Activated T-helper 1 cell treated with Interleukin-2 at 50 U/mL for 16 hours (primary cell): ENCODE measurements around the gene ROBO4.

Experiments
- DNase-seq: peaks from one replicate; pipeline ENCODE4 v3.0.0-alpha.2; 2020; ENCODE audit warnings: low read depth

The ROBO4 gene

GRCh38 chr11:124918950-124919349 is 21.3 kb upstream of the ROBO4 start, which contains the start of gene HEPN1:
TSS of gene HEPN1 (plus strand) at chr11:124919250.
- no peak for DNase-seq

GRCh38 chr11:124917115-124917637 is 19.5 kb upstream of the ROBO4 start:
- no peak for DNase-seq

- DNase-seq: no peak
These were observed 18.7 kb upstream of the ROBO4 start for GRCh38 chr11:124916370-124916710.

GRCh38 chr11:124915541-124916369 is 18.1 kb upstream of the ROBO4 start:
- no peak for DNase-seq

- DNase-seq: no peak
These were observed 5.0 kb upstream of the ROBO4 start for GRCh38 chr11:124902616-124903015.

- no peak for DNase-seq
These were observed 2.8 kb upstream of the ROBO4 start for GRCh38 chr11:124900464-124900863.

- no peak for DNase-seq
These were observed 1.9 kb upstream of the ROBO4 start for GRCh38 chr11:124899383-124900145.

GRCh38 chr11:124898711-124899110 is 1.0 kb upstream of the ROBO4 start:
- no peak for DNase-seq

- DNase-seq: no peak
These were observed 607 bp upstream of the ROBO4 start for GRCh38 chr11:124898263-124898680.

GRCh38 chr11:124896821-124897391 is 759 bp downstream of the ROBO4 start:
- DNase-seq: no peak

GRCh38 chr11:124896071-124896750 is 1.5 kb downstream of the ROBO4 start:
- DNase-seq: no peak

GRCh38 chr11:124895471-124895971 is 2.1 kb downstream of the ROBO4 start:
- no peak for DNase-seq

GRCh38 chr11:124894606-124895430 is 2.8 kb downstream of the ROBO4 start:
- DNase-seq: no peak

- no peak for DNase-seq
These were observed 3.8 kb downstream of the ROBO4 start for GRCh38 chr11:124893781-124894401.

GRCh38 chr11:124892750-124893454 is 4.8 kb downstream of the ROBO4 start:
- DNase-seq: no peak

- no peak for DNase-seq
These were observed 5.5 kb downstream of the ROBO4 start for GRCh38 chr11:124892146-124892545.

GRCh38 chr11:124891373-124891861 is 6.2 kb downstream of the ROBO4 start:
- no peak for DNase-seq

GRCh38 chr11:124890683-124891372 is 6.8 kb downstream of the ROBO4 start:
- no peak for DNase-seq

- no peak for DNase-seq
These were observed 7.5 kb downstream of the ROBO4 start for GRCh38 chr11:124890151-124890550.
